Body of pancreas (tissue), 4 donors: ENCODE data around the gene SGCD. TPM values are rescaled to one million over a fixed set of nuclear protein-coding genes. Genes with fewer than 3 reads are reported as not detected.

ENCODE experiments used
- ATAC-seq: fragments of 150-250 bp; one replicate; pipeline ENCODE4 v1.9.1; 2016
- DNase-seq, 4 donors: peaks; one replicate each; pipeline ENCODE4 v3.0.0-alpha.2; 2019
- H3K27ac ChIP-seq, 4 donors: fragments of 200-600 bp; sonication (generic); 1 replicate in 3 of 4; 2 replicates in 1 of 4; pipeline versions ENCODE4 v1.5.1 to v1.6.1; 2016 to 2019; ENCODE audit warnings: mild to moderate bottlenecking in 1 of 4, mixed read lengths in 1 of 4, moderate library complexity in 1 of 4
- H3K27me3 ChIP-seq, 2 donors: fragments of 200-600 bp; sonication (generic); one replicate each; pipeline ENCODE4 v1.6.0; 2016; ENCODE audit warnings: mild to moderate bottlenecking in 1 of 2
- H3K36me3 ChIP-seq, 2 donors: fragments of 200-600 bp; sonication (generic); replicated peaks in 1 of 2; 2 replicates each; pipeline ENCODE4 v1.5.1; 2016; ENCODE audit warnings: low read depth in 2 of 2; ENCODE audit not compliant: insufficient read depth in 1 of 2
- H3K4me1 ChIP-seq: fragments of 200-600 bp; sonication (generic); one replicate; pipeline ENCODE4 v1.6.0; 2016
- H3K4me3 ChIP-seq, 2 donors: fragments of 200-600 bp; sonication (generic); 1 replicate in 1 of 2; 2 replicates in 1 of 2; pipeline ENCODE4 v1.5.1; 2016 to 2019
- H3K9me3 ChIP-seq, 3 donors: fragments of 200-600 bp; sonication (generic); 1 replicate in 2 of 3; 2 replicates in 1 of 3; pipeline ENCODE4 v1.5.1; 2016
- POLR2A ChIP-seq, 3 donors: fragments of 450-650 bp; IDR thresholded peaks; one replicate each; pipeline ENCODE4 v1.6.1; 2016; ENCODE audit warnings: antibody characterized with exemption in 3 of 3, mild to moderate bottlenecking in 2 of 3
- WGBS, 2 donors: methylation state at CpG; one replicate each; pipeline ENCODE4 v1.1.5; 2017; 5-methylcytosine and 5-hydroxymethylcytosine counted together
- intact Hi-C: fragments of 100-400 bp; cut with DNase I; formaldehyde crosslinking; loops from one replicate; pipeline ENCODE4 v1.15.1; 2023
- total RNA-seq, 2 donors: library from RNA; depleted of rRNA; stranded (reverse); fragments of >200 nt; gene quantifications; one replicate each; pipeline ENCODE4 v1.1.0, GENCODE V29; 2016
- TF ChIP-seq, protein P1 (sequence below), 7 experiments: fragments of 450-650 bp in 4 of 7; fragments of 200-600 bp in 3 of 7; sonication (generic) in 3 of 7; IDR thresholded peaks; one replicate each; pipeline ENCODE4 v1.5.1; 2016 to 2019; ENCODE audit warnings: antibody characterized with exemption in 7 of 7

The SGCD gene
- total RNA-seq, 2 donors from 2014 or later, result 0.66 to 2.6 TPM

DNA sequence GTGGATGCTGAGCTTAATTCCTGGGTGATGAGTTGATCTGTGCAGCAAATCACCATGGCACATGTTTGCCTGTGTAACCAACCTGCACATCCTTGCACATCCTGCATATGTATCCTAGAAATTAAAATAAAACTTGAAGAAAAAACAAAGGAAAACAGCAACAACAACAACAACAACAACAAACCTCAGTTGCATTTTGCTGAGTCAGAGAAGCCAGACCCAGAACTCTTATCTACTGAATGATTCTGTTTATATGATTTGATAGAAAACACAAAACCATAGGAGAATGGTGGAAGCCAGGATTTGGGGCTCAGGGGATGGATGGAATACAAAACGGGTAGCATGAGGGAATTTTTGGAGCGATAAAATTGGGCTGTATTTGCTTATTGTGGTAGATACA lies 307.3 kb downstream of the SGCD start:
- no peaks in the 10 kb centered on the region for H3K4me1 ChIP-seq
- no peak overlapping the region for H3K4me3 ChIP-seq
- DNase-seq, result no peak
- 73 to 81% methylated on average over 2 of the region's 2 CpGs for WGBS, 2 donors
- no peak for ATAC-seq
- intact Hi-C loops, result no loop called here
- no peak overlapping the region for H3K27ac ChIP-seq
- H3K36me3 ChIP-seq, result no peaks in the 10 kb centered on the region
- no peak for TF ChIP-seq POLR2A (IDR thresholded peaks at IDR 0.05)
- H3K9me3 ChIP-seq, result no peaks in the 10 kb centered on the region
- no peaks in the 10 kb centered on the region for H3K27me3 ChIP-seq

DNA sequence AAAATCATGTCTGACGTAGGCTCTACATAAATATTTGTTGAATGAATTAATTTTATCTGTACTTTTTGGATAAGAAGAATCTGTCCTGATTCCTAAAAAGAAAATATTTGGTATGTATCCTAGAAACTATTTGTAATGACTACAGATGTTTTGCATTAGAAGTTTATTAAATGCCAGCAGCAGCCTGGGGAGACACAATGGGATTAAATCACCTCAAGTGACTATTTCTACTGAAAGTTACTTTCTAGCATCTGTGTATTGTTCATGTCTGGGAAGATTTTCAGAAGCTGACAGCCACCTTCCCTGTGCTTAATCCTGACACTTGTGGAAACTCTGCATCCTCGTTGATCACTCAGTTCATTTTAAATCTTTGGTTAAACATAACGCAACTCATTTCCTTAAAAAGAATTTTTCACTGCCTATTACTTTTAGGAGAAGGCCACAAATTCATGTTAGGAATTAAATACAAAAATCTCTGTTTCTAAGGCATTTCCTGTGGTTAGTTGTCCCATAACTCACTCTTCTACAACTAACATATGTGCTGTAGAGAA lies 313.8 kb downstream of the SGCD start:
- DNase-seq (no peak), ATAC-seq (no peak)
- Histone ChIP-seq H3K27me3 (no peaks in the 10 kb centered on the region), H3K27ac (no peak overlapping the region), H3K36me3 (no peaks in the 10 kb centered on the region), H3K9me3 (no peaks in the 10 kb centered on the region), H3K4me1 (no peaks in the 10 kb centered on the region), H3K4me3 (no peak overlapping the region)
- 51% methylated on average over 3 of the region's 3 CpGs for WGBS, 2 donors
- TF ChIP-seq, protein P1, sequence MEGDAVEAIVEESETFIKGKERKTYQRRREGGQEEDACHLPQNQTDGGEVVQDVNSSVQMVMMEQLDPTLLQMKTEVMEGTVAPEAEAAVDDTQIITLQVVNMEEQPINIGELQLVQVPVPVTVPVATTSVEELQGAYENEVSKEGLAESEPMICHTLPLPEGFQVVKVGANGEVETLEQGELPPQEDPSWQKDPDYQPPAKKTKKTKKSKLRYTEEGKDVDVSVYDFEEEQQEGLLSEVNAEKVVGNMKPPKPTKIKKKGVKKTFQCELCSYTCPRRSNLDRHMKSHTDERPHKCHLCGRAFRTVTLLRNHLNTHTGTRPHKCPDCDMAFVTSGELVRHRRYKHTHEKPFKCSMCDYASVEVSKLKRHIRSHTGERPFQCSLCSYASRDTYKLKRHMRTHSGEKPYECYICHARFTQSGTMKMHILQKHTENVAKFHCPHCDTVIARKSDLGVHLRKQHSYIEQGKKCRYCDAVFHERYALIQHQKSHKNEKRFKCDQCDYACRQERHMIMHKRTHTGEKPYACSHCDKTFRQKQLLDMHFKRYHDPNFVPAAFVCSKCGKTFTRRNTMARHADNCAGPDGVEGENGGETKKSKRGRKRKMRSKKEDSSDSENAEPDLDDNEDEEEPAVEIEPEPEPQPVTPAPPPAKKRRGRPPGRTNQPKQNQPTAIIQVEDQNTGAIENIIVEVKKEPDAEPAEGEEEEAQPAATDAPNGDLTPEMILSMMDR (IDR thresholded peaks at IDR 0.05), result no peak
- TF ChIP-seq POLR2A (IDR thresholded peaks at IDR 0.05), result no peak
- intact Hi-C loops, result no loop called here

DNA sequence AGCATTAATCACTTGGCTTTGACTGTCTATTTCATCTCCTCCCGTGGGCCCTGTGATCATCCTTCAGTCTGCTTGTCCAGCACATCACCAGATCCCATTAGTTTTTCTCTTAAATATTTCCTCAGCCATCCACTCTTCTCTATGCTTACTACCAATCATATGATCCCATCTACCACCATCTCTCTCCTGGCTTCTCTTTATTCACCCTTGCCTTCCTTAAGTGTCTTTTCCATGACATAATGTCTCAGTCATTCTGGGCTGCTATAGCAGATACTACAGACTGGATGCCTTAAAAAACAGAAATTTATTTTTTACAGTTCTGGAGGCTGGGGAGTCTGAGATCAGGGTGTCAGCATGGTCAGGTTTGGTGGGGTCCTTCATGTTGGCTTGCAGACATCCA lies 314.7 kb downstream of the SGCD start:
- no peak overlapping the region for H3K4me3 ChIP-seq
- TF ChIP-seq, protein P1 (IDR thresholded peaks at IDR 0.05), result no peak
- TF ChIP-seq POLR2A (IDR thresholded peaks at IDR 0.05), result no peak
- H3K27ac ChIP-seq, result no peak overlapping the region
- H3K9me3 ChIP-seq, result no peaks in the 10 kb centered on the region
- DNase-seq (no peak), ATAC-seq (no peak)
- intact Hi-C loops, result no loop called here
- no peaks in the 10 kb centered on the region for H3K4me1 ChIP-seq
- no peaks in the 10 kb centered on the region for H3K36me3 ChIP-seq
- WGBS, 2 donors, result 71% methylated on average over 1 of the region's 1 CpG
- H3K27me3 ChIP-seq, result no peaks in the 10 kb centered on the region

- H3K4me3 ChIP-seq, result no peak overlapping the region
- no peak for DNase-seq
- no peaks in the 10 kb centered on the region for H3K27me3 ChIP-seq
- WGBS, 2 donors, result 33 to 35% methylated on average over 4 of the region's 4 CpGs
- no peaks in the 10 kb centered on the region for H3K36me3 ChIP-seq
- TF ChIP-seq POLR2A (IDR thresholded peaks at IDR 0.05), result no peak
- TF ChIP-seq, protein P1 (IDR thresholded peaks at IDR 0.05), result no peak
- intact Hi-C loops, result no loop called here
- H3K27ac ChIP-seq, result no peak overlapping the region
- no peaks in the 10 kb centered on the region for H3K4me1 ChIP-seq
- no peak for ATAC-seq
- H3K9me3 ChIP-seq, result no peaks in the 10 kb centered on the region
Measured at GRCh38 chr5:156647034-156647451, 320.1 kb downstream of the SGCD start.

DNA sequence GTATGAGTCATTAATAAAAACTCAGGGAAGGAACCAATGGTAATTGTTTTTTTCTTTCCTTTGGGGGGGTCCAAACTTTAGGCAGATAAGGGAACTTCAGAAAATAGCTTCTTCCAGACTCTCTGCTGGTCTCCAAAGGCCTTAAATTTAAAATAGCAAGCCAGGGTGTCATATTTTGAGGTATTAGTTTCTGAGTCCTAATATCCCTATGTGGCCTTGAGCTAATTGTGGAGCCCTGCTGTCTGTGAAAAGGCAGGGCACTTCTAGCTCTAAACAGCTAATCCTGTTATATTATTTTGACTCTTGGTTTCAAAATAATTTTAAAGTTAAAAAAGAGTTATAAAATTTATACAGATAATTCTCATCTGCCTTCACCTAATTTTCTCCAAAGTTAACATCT lies 327.5 kb downstream of the SGCD start:
- no peak overlapping the region for H3K4me3 ChIP-seq
- H3K4me1 ChIP-seq, result no peaks in the 10 kb centered on the region
- no peaks in the 10 kb centered on the region for H3K27me3 ChIP-seq
- DNase-seq, result no peak
- intact Hi-C loops, result no loop called here
- no peak for ATAC-seq
- no peak for TF ChIP-seq POLR2A (IDR thresholded peaks at IDR 0.05)
- TF ChIP-seq, protein P1 (IDR thresholded peaks at IDR 0.05), result no peak
- no peaks in the 10 kb centered on the region for H3K9me3 ChIP-seq
- H3K27ac ChIP-seq, result no peak overlapping the region
- H3K36me3 ChIP-seq, result no peaks in the 10 kb centered on the region
